GM12801 (cell line): ENCODE measurements around the gene NRXN3.

Source experiments
- TF ChIP-seq, protein P1 (sequence below): IDR thresholded peaks from one replicate; pipeline ENCODE4 v1.5.1; 2011; ENCODE audit warnings: control low read depth; ENCODE audit not compliant: insufficient read length; ENCODE audit errors: extremely low read depth

Gene NRXN3

DNA sequence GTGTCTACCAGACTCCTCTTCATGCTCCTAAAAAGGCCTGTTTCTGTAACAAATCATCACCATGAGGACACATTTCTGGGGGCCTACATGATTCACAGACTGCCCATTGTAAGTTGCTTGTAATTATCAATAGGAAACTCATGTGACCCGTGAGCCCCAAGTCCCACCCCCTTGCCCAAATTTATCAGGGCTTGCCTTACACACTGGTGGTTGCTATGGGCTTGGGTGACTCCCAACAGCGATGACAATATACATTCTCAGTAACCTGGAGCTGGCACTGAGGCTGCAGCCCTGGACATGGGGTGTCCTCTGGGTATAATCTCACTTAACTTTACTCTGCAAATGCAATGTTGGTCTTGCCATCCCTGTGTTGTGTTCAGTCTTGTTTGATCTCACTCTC lies 149.2 kb downstream of the NRXN3 start:
- TF ChIP-seq, protein P1, sequence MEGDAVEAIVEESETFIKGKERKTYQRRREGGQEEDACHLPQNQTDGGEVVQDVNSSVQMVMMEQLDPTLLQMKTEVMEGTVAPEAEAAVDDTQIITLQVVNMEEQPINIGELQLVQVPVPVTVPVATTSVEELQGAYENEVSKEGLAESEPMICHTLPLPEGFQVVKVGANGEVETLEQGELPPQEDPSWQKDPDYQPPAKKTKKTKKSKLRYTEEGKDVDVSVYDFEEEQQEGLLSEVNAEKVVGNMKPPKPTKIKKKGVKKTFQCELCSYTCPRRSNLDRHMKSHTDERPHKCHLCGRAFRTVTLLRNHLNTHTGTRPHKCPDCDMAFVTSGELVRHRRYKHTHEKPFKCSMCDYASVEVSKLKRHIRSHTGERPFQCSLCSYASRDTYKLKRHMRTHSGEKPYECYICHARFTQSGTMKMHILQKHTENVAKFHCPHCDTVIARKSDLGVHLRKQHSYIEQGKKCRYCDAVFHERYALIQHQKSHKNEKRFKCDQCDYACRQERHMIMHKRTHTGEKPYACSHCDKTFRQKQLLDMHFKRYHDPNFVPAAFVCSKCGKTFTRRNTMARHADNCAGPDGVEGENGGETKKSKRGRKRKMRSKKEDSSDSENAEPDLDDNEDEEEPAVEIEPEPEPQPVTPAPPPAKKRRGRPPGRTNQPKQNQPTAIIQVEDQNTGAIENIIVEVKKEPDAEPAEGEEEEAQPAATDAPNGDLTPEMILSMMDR, result no peak

DNA sequence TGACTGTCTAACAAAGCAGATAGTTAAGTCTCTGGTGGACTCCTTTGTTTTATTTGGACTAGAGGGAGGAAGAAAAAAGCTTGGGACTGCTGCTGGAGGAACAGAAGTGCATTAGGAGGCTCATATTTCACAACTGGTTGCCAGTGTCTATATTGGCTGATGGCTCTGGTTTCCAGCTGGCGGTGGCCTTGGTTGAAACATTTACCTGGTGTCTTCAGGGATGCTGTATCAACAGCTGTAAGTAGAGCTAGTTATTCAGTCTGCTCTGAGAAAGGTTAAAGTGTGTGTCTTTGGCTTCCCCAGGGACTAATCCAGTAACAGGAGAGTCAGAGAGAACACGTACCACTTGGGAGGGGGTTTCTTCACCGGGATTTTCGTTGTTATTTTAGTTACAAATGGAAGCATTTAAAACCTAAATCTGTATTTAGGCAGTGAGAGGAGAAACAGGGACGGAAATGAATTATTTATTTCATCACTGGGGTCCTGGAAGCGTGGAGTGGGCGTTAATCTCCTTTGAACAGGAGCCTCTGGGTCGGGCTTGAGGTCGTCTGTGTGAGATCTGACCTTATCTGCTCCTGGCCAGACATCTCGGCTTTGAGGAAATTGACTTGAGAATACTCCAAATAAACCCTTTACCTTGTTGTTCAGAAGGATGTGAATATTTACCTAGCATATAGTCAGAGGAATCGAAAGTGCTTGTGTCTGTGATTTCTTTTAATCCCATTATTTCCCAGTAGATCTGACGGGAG lies 149.9 kb downstream of the NRXN3 start:
- TF ChIP-seq, protein P1, result no peak

DNA sequence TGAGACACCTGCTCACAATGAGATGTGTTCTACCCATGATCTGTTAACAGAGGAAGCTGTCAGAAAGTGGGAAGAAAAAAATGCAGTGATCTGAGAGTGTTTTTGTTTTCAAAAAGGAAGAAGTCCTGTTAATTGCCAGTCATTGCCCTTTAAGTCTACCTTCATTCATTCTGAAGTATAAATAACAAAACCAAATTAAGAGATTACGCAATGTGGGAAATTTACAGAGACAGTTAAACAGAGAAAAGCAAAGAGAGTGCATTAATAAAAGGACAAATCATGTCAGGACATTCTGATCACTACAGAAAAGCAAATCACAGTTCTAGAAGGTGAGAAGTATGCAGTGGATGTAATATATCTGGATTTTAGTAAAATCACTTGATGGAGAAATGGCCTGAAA lies 154.2 kb downstream of the NRXN3 start:
- TF ChIP-seq, protein P1, result no peak

DNA sequence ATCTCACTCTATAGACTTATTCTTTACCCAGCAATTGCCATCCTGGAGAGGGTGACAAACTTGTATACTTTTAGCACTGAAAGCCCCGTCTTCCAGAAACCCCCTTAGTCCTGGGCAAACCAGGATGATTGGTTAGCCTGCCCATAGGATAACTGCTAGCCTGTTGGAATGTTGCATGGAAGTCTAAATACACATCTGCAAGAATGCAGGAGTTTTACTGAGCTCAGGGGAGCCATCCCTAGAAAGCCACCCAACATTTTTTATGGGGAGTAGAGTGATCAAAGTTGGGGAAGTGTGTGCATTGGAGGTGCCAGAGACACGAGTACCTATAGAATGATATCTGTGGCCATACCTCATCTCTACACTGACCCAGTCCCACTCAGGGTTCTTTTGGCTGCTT lies 155.7 kb downstream of the NRXN3 start:
- TF ChIP-seq, protein P1, result no peak

DNA sequence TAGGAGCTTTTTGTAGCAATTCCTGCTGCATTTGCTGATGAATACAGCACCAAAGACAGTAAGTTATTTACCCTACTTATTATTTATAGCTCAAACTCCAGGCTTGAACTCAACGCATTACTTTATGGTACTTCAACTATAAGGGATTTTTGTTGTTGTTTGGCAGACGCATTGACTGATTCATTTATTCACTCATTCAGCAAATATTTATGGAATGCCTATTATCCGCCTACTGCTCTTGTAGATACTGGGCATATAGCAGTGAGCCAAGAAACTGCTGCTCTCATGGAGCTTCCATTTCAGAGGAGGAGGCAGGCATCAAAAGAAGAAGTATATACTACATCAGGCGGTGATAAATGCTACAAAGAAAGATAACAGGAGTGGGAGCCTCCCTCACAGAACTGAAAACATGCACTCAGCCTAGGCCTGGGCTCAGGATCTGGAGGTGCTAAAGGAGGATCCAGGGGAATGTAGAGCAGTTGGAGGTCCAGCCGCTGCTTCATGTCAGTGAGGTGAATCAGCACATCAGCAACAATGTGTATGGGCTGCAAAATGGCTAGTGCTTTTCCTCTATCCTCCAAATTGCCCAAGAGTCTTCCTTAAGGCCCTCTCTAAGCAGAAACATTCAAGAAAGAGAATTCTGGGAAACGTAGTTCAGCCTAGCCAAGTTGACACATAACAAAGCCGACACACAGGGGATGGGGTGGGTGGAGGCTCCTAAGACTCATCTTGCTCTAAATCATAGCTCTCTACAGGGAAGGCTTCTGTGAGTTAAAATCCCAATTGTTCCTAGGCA lies 157.5 kb downstream of the NRXN3 start:
- TF ChIP-seq, protein P1, result no peak

DNA sequence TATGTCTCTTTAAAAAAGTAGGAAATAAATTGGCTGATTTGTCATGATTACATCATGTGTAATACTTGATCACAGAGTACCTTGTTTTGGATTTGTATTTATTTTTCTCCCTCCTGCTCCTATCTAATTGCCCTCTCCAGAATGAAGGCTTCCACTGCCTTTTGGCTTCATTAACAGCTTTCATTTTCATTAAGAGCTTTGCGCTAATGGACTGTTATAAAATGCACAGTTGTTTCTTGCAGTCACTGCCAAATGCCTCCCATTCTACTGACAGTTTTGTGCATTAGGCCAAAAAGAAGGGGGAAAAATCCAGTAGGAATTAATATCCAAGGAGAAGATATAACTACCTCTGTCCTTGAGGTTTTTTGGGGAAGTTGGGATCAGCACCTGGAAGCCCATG lies 159.2 kb downstream of the NRXN3 start:
- TF ChIP-seq, protein P1, result no peak

DNA sequence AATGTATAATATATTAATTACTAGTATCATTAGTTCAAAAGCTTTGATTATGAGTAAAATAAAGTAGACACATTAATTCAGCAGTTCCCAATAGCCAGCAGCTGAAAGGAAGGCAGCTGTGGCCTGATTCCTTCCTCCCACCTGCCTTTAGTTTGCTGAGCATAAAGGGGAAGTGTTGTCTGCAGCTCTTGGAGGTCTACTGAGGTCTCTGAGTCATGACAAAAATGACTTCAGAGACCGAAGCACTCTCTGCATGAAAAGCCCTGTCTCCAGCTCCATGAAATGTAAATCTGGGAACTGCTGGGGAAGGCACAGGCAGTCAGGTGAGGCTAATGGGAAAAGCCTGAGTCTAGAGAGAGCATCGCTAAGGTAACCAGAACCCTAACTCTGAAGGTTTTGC lies 165.4 kb downstream of the NRXN3 start:
- TF ChIP-seq, protein P1, result no peak
